HG02970 (cell line): ENCODE results near the gene RNF44.
"Not testable (repeated sequence)": the region's sequence is repeated elsewhere in the genome, so short reads cannot be mapped to it uniquely, and the experiment has no call there.

ENCODE experiments used
- ATAC-seq: cut with Tn5 transposase; IDR thresholded peaks from one replicate; pipeline ENCODE4 v1.9.1; 2021; ENCODE audit warnings: mild to moderate bottlenecking, moderate library complexity, moderate number of reproducible peaks; ENCODE audit not compliant: unreplicated experiment, low FRiP score

The RNF44 gene

GRCh38 chr5:176553260-176554085 lies 16.3 kb upstream of the RNF44 start:
- ATAC-seq = no peak

GRCh38 chr5:176552332-176552869 lies 15.2 kb upstream of the RNF44 start:
- no peak for ATAC-seq

- ATAC-seq = not testable (repeated sequence)
Measured at GRCh38 chr5:176550937-176551336, 13.7 kb upstream of the RNF44 start.

- no peak for ATAC-seq
Measured at GRCh38 chr5:176550275-176550831, 13.2 kb upstream of the RNF44 start.

- ATAC-seq = no peak
Measured at GRCh38 chr5:176549871-176550270, 12.7 kb upstream of the RNF44 start.

- ATAC-seq = no peak
Measured at GRCh38 chr5:176548967-176549444, 11.8 kb upstream of the RNF44 start, which contains the start of gene CDHR2. TSS of gene CDHR2 (plus strand) at chr5:176549342. CDS start at chr5:176565353, 16,011 bp downstream.

- no peak for ATAC-seq
Measured at GRCh38 chr5:176547802-176548201, 10.6 kb upstream of the RNF44 start.

GRCh38 chr5:176545737-176546509 lies 8.7 kb upstream of the RNF44 start:
- ATAC-seq = no peak

GRCh38 chr5:176545388-176545736 lies 8.2 kb upstream of the RNF44 start:
- no peak for ATAC-seq

- ATAC-seq = peak; percentile 49
Measured at GRCh38 chr5:176543428-176544182, 6.4 kb upstream of the RNF44 start.

- peak; percentile 43 for ATAC-seq
Measured at GRCh38 chr5:176542596-176543427, 5.6 kb upstream of the RNF44 start.

- ATAC-seq = no peak
Measured at GRCh38 chr5:176542135-176542595, 5.0 kb upstream of the RNF44 start.

GRCh38 chr5:176541338-176542134 lies 4.3 kb upstream of the RNF44 start:
- no peak for ATAC-seq

- ATAC-seq = no peak
Measured at GRCh38 chr5:176540956-176541337, 3.7 kb upstream of the RNF44 start.

- ATAC-seq = no peak
Measured at GRCh38 chr5:176540476-176540899, 3.3 kb upstream of the RNF44 start.

GRCh38 chr5:176538989-176539384 lies 1.8 kb upstream of the RNF44 start:
- no peak for ATAC-seq

- ATAC-seq = no peak
Measured at GRCh38 chr5:176538230-176538988, 1.2 kb upstream of the RNF44 start.
